ENCODE measurements around the gene SPACA6.

- TF ChIP-seq, protein P1, sequence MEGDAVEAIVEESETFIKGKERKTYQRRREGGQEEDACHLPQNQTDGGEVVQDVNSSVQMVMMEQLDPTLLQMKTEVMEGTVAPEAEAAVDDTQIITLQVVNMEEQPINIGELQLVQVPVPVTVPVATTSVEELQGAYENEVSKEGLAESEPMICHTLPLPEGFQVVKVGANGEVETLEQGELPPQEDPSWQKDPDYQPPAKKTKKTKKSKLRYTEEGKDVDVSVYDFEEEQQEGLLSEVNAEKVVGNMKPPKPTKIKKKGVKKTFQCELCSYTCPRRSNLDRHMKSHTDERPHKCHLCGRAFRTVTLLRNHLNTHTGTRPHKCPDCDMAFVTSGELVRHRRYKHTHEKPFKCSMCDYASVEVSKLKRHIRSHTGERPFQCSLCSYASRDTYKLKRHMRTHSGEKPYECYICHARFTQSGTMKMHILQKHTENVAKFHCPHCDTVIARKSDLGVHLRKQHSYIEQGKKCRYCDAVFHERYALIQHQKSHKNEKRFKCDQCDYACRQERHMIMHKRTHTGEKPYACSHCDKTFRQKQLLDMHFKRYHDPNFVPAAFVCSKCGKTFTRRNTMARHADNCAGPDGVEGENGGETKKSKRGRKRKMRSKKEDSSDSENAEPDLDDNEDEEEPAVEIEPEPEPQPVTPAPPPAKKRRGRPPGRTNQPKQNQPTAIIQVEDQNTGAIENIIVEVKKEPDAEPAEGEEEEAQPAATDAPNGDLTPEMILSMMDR (IDR thresholded peaks at IDR 0.05), result no peak
- TF ChIP-seq POLR2A (IDR thresholded peaks at IDR 0.05), result no peak
Observed at GRCh38 chr19:51654783-51655182, 38.3 kb upstream of the SPACA6 start.

Data from prostate gland (tissue), 2 donors.